HG02840 (cell line): ENCODE results near the gene GFRA1.

Source experiments
- ATAC-seq: cut with Tn5 transposase; IDR thresholded peaks from one replicate; pipeline ENCODE4 v1.9.1; 2021; ENCODE audit warnings: mild to moderate bottlenecking, moderate library complexity, moderate number of reproducible peaks; ENCODE audit not compliant: unreplicated experiment, low FRiP score

GFRA1 gene

GRCh38 chr10:116134322-116134721 lies 138.7 kb downstream of the GFRA1 start:
- ATAC-seq: no peak

GRCh38 chr10:116133634-116134033 lies 139.4 kb downstream of the GFRA1 start:
- ATAC-seq: no peak

DNA sequence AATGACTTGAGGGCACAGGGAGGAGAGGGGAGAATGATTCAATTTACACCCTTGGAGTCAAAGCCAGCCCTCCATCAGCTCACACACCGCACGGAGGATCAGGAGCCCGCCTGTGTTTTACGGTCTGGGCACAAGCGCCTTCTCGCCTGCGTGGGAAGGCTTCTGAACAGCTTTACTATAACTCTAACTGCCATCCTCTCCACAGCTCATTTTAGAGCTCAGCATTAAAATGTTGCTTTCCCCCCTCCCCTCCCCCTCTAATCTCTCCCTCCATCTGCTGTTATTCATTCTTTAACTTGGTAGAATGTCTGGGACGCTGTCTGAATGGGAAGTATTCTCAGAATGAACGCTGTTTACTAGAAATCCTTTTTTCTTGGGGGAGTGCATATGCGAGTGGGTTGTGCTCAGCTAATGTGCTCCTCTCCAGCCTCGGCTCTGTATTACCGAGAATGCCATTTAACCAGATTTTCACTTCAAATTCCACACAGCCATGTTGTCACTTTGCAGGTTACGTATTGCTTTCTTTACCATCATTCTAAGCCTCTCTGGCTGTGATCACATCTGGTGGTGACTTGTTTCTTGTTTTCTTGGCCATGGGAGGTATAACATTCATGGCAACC lies 140.1 kb downstream of the GFRA1 start:
- no peak for ATAC-seq

- ATAC-seq: no peak
These were observed 143.0 kb downstream of the GFRA1 start for GRCh38 chr10:116130006-116130405.

GRCh38 chr10:116126954-116127695 lies 145.9 kb downstream of the GFRA1 start:
- no peak for ATAC-seq

- ATAC-seq: no peak
These were observed 146.8 kb downstream of the GFRA1 start for GRCh38 chr10:116126239-116126638.

GRCh38 chr10:116125180-116125579 lies 147.8 kb downstream of the GFRA1 start:
- ATAC-seq: no peak

- no peak for ATAC-seq
These were observed 148.2 kb downstream of the GFRA1 start for GRCh38 chr10:116124777-116125176.

- no peak for ATAC-seq
These were observed 150.3 kb downstream of the GFRA1 start for GRCh38 chr10:116122664-116123063.

- ATAC-seq: no peak
These were observed 151.1 kb downstream of the GFRA1 start for GRCh38 chr10:116121640-116122525.

GRCh38 chr10:116120688-116121455 lies 152.1 kb downstream of the GFRA1 start:
- no peak for ATAC-seq

DNA sequence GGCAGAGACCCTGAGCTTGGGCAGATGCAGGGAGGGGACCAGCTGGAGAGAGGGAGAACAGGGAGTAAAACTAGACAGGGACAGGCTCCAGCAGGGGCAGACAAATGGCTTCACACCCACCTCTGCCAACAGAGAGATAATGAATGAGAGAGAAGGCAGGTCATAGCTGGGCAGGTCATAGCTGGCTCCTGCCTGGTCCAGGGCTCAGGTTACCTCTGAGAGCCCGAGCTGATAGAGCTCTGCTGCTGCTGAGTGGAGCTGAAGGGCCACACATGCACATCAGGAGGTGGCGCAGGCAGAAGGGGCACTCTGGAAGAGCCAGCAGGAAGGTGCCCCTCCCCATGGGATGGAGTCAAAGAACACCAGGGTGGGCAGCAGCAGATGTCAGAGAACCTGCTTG lies 154.2 kb downstream of the GFRA1 start:
- no peak for ATAC-seq

DNA sequence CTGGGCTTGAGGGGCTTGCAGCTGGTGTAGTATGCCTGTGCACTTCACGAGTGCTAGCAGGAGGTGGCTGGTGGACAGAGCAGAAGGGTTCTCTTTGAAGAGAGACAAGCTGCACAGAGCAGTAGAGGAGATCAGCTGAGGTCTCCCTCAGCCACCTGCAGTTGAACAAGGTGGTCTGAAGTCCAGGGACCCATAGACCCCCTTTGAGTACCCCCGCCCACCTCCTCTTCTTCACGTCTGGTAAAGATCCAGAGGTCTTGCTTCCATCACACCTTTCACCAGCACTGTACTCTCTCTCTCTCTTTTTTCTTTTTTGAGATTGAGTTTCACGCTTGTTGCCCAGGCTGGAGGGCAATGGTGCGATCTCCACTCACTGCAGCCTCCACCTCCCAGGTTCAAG lies 157.2 kb downstream of the GFRA1 start:
- no peak for ATAC-seq

DNA sequence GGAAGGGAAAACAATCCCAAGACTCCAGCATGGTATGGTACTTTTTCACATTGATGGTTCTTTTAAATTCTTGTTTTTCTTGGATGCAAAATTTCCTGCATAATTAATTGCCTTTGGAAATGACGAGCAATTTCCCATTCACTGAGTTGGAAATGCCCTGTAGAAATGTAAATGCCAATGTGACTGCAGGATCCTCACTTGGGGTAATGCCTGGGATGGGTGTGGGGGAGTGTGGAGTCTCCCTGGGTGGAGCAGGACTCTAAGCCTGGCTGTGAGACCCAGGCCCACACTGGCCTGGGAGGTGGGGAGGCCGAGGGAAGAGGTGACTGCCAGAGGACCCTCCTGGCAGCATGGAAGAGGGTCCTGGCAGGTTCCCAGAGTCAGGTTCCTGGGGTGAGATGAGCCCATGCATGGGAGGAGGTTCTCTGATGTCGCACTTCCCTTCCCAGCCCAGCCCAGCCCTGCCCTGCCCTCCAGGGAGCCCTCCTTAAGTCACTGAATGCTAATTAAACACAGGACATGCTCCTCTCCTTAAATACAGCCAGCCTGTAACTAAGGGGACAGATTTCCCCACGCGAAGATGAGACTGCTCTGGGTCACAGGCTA lies 157.9 kb downstream of the GFRA1 start:
- no peak for ATAC-seq

DNA sequence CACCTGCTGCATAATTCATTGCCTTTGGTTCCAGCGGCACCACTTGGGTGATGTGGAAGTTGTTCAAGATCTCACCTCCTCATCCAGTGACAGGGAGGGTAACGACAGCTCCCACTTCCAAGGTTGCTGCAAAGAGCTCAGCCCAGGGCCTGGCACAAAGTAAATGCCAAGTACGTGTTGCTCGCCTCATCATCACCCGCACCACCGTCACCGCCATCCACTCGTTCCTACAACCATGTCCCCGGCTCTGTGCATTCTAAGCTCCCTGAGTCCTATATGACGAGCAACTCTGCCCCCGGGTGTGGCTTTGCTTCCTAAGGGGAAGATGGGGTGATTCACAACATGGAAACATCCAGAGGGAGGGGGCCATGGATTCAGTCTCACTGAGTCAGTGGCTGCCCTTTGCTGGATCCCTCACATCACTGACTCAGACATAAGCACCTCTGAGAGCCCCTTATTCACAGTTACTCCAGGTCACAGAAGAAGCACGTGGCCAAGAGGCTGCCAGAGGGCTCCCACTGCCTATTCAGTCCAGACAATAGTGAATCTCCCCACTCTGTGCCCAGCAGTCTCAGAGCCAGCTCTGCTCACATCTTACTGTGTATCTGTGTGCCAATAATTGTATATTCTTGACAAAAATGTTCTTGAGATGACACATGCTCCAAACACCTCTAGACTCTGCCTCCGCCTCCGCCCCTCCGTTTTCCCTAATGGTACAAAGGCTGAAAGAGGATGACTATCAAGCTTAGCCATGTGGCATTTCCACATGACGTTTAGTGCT lies 159.1 kb downstream of the GFRA1 start:
- no peak for ATAC-seq

GRCh38 chr10:116112232-116113231 lies 160.5 kb downstream of the GFRA1 start:
- ATAC-seq: no peak

DNA sequence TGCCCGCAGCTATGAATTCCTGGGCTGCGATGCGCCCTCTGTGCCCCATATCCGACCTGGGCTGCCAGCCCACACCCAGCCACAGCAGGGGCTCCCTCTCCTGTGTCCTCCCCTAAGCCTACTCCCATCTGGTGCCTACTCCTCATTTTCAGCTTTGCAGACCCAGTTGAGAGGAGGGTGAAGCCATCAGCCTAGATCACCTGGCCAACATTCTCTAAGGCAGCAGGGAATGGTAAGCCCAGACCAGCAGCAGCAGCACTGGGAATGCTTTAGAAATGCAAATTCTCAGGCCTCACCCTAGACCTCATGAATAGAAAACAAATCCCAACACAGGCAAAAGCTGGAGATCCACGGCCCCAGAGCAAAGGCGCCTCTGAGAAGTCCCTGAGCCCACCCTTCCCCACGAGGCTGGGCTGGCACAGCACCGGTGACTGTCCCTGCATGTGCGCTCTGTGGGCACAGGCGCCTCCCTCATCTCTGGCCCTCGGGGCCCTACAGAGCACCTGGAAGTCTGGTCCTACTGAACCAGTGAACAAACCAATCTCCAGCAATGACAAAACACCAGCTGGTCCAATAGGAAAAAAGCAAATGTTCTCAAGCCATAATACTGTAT lies 161.4 kb downstream of the GFRA1 start:
- ATAC-seq: no peak

DNA sequence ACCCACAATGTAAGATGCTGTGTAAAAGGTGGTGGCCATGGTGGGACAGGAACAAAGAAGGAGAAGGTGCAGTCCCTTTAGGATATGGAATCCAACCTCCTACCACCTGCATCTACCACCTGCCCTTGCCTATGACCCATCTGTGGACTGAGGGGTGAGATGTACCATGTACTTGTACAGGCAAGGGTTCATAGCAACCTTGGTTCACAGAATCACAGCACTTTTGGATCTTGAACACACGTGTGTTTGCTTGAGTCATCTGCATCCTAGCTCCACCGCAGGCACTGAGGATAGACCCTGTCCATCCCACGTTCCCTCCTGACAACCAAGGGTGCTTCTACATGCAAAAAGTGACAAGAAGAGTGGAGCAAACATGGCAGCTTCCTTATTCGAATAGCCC lies 162.3 kb downstream of the GFRA1 start:
- no peak for ATAC-seq
